HG03135 (cell line): ENCODE results near the gene CBX5.
A peak's percentile ranks its signal among the peaks of the same experiment; 100 is the strongest.
"Not testable (repeated sequence)": the region's sequence is repeated elsewhere in the genome, so short reads cannot be mapped to it uniquely, and the experiment has no call there.

Experiments used
- ATAC-seq: cut with Tn5 transposase; IDR thresholded peaks from one replicate; pipeline ENCODE4 v1.9.1; 2021; ENCODE audit warnings: mild to moderate bottlenecking, moderate library complexity; ENCODE audit not compliant: unreplicated experiment

The CBX5 gene

GRCh38 chr12:54204316-54204715 is 75.6 kb downstream of the CBX5 start:
- ATAC-seq = no peak

GRCh38 chr12:54201001-54201794 is 78.7 kb downstream of the CBX5 start:
- ATAC-seq = peak; percentile 64

DNA sequence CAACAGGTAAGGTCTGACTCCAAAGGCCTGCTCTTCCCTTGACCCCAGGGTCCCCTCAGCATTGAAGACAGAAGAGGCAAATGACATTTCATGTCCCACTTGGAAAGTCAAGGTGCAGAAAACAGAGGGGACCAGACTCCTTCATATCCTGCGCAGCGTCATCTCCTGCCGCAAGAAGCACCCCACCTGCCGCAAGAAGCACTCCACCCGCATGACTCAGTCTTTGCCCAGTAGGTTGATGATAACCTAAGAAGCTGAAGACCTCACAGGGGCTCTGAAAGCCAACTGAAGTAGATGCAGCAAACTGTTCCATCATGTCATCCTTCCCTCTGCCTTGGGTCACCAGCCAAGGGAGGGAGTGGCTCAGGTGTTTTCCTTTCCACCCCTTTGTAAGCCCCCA is 79.5 kb downstream of the CBX5 start:
- no peak for ATAC-seq

DNA sequence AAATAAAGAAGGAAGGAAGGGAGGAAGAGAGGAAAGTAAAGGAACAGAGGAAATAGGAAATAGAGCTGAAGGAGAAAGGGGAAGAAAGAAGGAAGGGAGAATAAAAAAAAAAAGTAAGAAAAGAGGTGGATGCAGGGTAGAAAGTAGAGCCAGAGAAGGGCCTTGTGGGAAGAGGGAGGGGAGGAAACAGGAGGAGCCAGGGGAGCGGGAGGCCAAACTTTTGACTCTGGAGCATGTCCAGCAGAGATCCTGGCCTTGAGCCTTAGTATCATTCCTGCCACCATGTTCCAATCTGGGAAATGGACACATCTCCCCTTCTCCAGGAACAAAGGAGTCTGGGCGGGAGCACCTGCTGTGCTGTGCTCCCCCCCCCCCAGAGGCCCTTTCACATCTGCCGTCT is 80.0 kb downstream of the CBX5 start:
- no peak for ATAC-seq

GRCh38 chr12:54199034-54199433 is 80.9 kb downstream of the CBX5 start:
- no peak for ATAC-seq

DNA sequence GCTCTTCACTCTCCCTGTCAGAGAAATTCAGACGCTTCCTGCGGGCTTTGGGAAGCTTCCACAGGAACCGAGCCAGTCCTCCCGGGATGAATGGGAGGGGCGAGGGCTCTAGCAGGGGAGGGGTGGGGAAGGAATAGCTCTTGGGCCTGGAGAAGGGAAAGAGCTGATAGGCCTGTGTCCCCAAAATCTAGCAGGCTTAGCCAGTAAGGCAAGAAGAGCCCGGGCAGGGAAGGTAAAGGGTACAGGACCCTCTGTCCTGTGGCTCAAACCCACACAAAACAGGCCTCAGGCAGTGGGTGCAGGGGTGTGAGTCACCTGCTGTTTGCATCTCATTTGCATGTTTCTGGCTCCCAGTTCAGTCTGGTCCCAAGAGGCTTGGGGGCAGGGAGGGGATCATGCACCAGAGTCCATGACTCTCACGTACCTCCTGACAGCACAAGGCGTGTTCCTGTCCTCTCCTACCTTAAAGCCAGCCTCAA is 82.5 kb downstream of the CBX5 start:
- no peak for ATAC-seq

DNA sequence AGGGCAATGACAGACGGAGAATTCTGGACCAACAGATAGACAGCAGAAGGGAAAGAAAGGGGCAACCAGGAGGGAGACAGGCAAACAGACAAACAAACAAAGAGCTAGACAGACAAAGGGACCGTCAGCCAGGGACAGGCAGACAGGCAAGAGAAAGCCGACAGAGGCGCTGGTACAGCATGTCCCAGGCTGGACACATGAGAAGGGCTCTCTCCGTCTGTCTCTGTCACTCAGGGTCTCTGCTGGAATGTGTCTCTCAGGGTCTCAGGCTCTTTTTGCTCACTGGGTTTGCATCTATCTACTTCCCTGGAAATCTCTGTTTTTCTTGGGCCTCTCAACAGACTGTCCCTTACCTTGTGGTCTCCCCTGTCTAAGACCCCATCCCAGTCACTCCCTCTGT is 82.9 kb downstream of the CBX5 start:
- ATAC-seq = no peak

- ATAC-seq = no peak
These were observed 83.5 kb downstream of the CBX5 start for GRCh38 chr12:54196396-54196795.

GRCh38 chr12:54195737-54196347 is 84.1 kb downstream of the CBX5 start:
- no peak for ATAC-seq

DNA sequence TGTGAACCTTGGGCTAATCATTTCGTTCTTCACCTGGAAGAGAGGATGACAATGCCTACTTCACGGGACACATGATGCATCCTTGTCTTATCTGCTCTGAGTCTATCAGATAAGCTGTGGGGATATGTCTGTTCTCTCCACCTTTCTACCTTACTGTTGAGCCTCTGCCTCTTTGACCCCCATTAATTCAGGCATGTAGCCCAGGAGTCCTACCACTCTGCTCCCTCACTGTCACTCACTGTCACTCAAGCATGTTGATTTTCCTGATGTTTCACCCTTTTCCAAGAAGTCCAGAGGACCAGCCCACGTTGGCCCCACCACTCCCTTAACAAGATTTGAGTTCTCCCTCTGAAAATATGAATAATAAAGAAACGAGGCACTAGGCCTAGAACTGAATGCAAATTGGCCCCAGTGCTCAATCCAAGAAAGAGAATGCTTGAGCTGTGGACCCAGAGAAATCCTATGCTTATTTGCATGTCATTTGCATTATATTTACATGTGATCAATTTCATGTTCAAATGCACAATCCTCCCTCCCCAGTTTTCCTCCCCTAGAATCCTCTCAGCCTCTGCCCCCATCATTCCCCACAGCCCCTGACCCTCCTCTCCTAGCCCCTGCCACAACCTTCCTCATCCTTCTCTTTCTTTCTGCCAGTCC is 84.7 kb downstream of the CBX5 start:
- no peak for ATAC-seq

GRCh38 chr12:54194611-54195010 is 85.3 kb downstream of the CBX5 start:
- not testable (repeated sequence) for ATAC-seq

- ATAC-seq = no peak
These were observed 86.5 kb downstream of the CBX5 start for GRCh38 chr12:54193434-54193833.

DNA sequence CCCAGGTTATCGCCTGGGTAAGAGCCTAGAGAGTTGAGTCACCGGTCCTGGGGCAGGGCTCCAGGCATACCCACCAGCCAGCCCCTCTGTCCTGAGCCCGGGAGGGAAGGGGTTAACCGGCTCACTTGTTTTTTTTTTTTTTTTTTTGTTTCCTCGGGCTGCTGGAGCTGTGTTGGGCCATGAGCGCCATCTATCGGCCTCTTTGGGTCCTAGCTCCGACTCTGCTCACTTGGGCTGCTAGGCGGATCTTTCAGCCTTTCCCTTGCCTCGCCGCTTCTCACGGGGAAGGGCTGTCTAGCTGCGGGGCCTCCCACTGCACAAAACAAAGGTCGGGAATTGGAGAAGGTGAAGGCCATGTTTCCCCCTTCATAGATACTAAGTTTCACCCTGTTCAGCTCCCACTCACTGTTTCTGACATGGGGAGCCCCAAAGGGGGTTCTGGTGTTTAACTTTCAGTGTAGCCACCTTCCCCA is 88.3 kb downstream of the CBX5 start:
- peak; percentile 36 for ATAC-seq

GRCh38 chr12:54191126-54191525 is 88.8 kb downstream of the CBX5 start:
- ATAC-seq = no peak

GRCh38 chr12:54189198-54189539 is 90.8 kb downstream of the CBX5 start:
- no peak for ATAC-seq

- no peak for ATAC-seq
These were observed 92.8 kb downstream of the CBX5 start for GRCh38 chr12:54187075-54187474.

DNA sequence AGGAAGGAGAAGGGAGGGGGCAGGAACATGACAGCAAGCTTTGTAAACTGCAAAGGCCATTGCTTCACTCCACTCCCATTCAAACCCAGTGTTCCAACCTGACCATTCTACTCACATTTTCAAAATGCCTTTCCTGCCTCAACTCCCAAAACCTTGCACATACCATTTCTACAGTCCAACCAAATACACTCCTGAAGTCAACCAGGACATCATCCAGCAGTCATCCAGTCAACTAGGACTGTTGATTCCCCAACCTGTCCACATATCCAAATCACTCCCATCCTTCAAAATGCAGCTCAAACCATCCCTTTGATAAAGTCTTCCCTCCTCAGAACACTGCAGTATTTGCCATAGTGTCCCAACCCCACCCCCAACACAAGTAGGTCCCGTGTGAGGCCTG is 94.0 kb downstream of the CBX5 start:
- ATAC-seq = no peak

- ATAC-seq = not testable (repeated sequence)
These were observed 94.6 kb downstream of the CBX5 start for GRCh38 chr12:54185297-54185696.

- no peak for ATAC-seq
These were observed 95.7 kb downstream of the CBX5 start for GRCh38 chr12:54184024-54184805.

- no peak for ATAC-seq
These were observed 96.9 kb downstream of the CBX5 start for GRCh38 chr12:54182981-54183380.

DNA sequence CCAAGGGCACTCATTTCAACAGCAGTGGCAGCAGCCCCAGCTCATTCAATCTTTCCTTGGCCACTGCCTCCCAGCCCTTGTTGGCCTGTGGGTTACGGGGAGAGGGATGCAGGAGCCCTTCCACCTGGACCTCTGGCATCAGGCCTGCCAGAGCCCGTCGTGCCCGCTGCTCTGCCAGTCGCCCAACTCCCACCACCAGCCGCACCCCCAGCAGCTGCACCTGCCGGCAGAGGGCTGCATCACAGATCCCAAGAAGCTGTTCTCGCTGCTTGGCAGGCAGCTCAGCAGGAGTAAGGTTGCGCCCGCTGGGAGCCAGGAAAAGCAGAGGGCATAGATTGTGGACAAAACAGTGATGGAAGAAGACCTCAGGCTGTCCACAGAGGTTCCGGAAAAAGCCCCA is 97.8 kb downstream of the CBX5 start:
- no peak for ATAC-seq
